Thoracic aorta (tissue), 2 donors: ENCODE results near the gene KCTD20. TPM values are rescaled to one million over a fixed set of nuclear protein-coding genes. Genes with fewer than 3 reads are reported as not detected.
"Not testable (repeated sequence)": the region's sequence is repeated elsewhere in the genome, so short reads cannot be mapped to it uniquely, and the experiment has no call there.

Experiments used
- ATAC-seq: fragments of 150-250 bp; one replicate; pipeline ENCODE4 v1.8.0; 2017; ENCODE audit warnings: low read depth; ENCODE audit not compliant: insufficient number of reproducible peaks, low FRiP score
- DNase-seq: peaks from one replicate; pipeline ENCODE4 v3.0.0-alpha.2; 2020; ENCODE audit warnings: low spot score
- H3K27ac ChIP-seq, 2 donors: fragments of 200-600 bp; sonication (generic); 1 replicate in 1 of 2; 2 replicates in 1 of 2; pipeline ENCODE4 v1.5.1; 2016; ENCODE audit warnings: mild to moderate bottlenecking in 2 of 2, moderate library complexity in 2 of 2
- H3K27me3 ChIP-seq: fragments of 200-600 bp; sonication (generic); replicated peaks from 2 replicates; pipeline ENCODE4 v1.6.0; 2016; ENCODE audit warnings: mild to moderate bottlenecking; ENCODE audit not compliant: insufficient read depth
- H3K36me3 ChIP-seq: fragments of 200-600 bp; sonication (generic); one replicate; pipeline ENCODE4 v1.5.1; 2016
- H3K4me1 ChIP-seq, 2 donors: fragments of 200-600 bp; sonication (generic); 1 replicate in 1 of 2; 2 replicates in 1 of 2; pipeline versions ENCODE4 v1.5.1 to v1.6.0; 2016; ENCODE audit warnings: low read depth in 2 of 2, mild to moderate bottlenecking in 1 of 2; ENCODE audit not compliant: control insufficient read depth in 1 of 2
- H3K4me3 ChIP-seq: fragments of 200-600 bp; sonication (generic); 2 replicates; pipeline ENCODE4 v1.5.1; 2016; ENCODE audit warnings: mild to moderate bottlenecking
- H3K9me3 ChIP-seq: fragments of 200-600 bp; sonication (generic); 2 replicates; pipeline ENCODE4 v1.5.1; 2016
- CTCF ChIP-seq: fragments of 200-600 bp; sonication (generic); IDR thresholded peaks from one replicate; pipeline ENCODE4 v1.5.1; 2019; ENCODE audit warnings: antibody characterized with exemption
- total RNA-seq, 2 donors: library from RNA; depleted of rRNA; stranded (reverse); fragments of >200 nt; gene quantifications; one replicate each; pipeline versions ENCODE4 v1.1.0 to v1.2.3, GENCODE V29; 2016

The KCTD20 gene
- total RNA-seq, 2 donors from 2014 or later, result 63.5 to 72.0 TPM

- peak overlapping the region; percentile 84 for H3K4me3 ChIP-seq
- no peak for TF ChIP-seq CTCF
- peak; percentile 14 for ATAC-seq
These were observed 1.7 kb downstream of the KCTD20 start for GRCh38 chr6:36444470-36444869.

GRCh38 chr6:36445621-36446020, 2.8 kb downstream of the KCTD20 start:
- Histone ChIP-seq H3K4me1 (peaks cover 28 to 42% of the 10 kb centered on the region in 2 donors), H3K27ac (peak overlapping the region; percentile 84 to 87), H3K4me3 (no peak overlapping the region), H3K27me3 (no peaks in the 10 kb centered on the region), H3K36me3 (peaks cover 3% of the 10 kb centered on the region), H3K9me3 (no peaks in the 10 kb centered on the region)
- ATAC-seq, result no peak
- TF ChIP-seq CTCF, result no peak
- DNase-seq, result no peak

More at GRCh38 chr6:36444470-36444869, 1.7 kb downstream of the KCTD20 start:
- H3K27ac ChIP-seq, result peak overlapping the region; percentile 84 to 87
- peaks cover 3% of the 10 kb centered on the region for H3K36me3 ChIP-seq
- H3K27me3 ChIP-seq, result no peaks in the 10 kb centered on the region
- peaks cover 28 to 43% of the 10 kb centered on the region in 2 donors for H3K4me1 ChIP-seq
- DNase-seq, result no peak
- no peaks in the 10 kb centered on the region for H3K9me3 ChIP-seq

- H3K36me3 ChIP-seq, H3K4me3 ChIP-seq, ATAC-seq, H3K27ac ChIP-seq, H3K9me3 ChIP-seq, H3K27me3 ChIP-seq, DNase-seq: not testable (repeated sequence)
- peaks cover 14 to 20% of the 10 kb centered on the region in 2 donors for H3K4me1 ChIP-seq
These were observed 6.4 kb downstream of the KCTD20 start for GRCh38 chr6:36449173-36449572.

GRCh38 chr6:36452897-36453296, 10.1 kb downstream of the KCTD20 start:
- H3K27me3 ChIP-seq, DNase-seq, H3K9me3 ChIP-seq, H3K27ac ChIP-seq, ATAC-seq, H3K4me3 ChIP-seq, H3K36me3 ChIP-seq: not testable (repeated sequence)
- H3K4me1 ChIP-seq, result peaks cover 0 to 10% of the 10 kb centered on the region in 2 donors

GRCh38 chr6:36455486-36456027, 12.8 kb downstream of the KCTD20 start:
- H3K9me3 ChIP-seq, result no peaks in the 10 kb centered on the region
- peaks cover 3 to 15% of the 10 kb centered on the region in 2 donors for H3K4me1 ChIP-seq
- DNase-seq (no peak), ATAC-seq (no peak)
- no peaks in the 10 kb centered on the region for H3K27me3 ChIP-seq
- no peak overlapping the region for H3K27ac ChIP-seq
- no peak overlapping the region for H3K4me3 ChIP-seq
- H3K36me3 ChIP-seq, result peaks cover 3% of the 10 kb centered on the region
- TF ChIP-seq CTCF, result no peak

- Histone ChIP-seq H3K4me3 (no peak overlapping the region), H3K4me1 (peaks cover 3 to 15% of the 10 kb centered on the region in 2 donors), H3K27ac (no peak overlapping the region), H3K27me3 (no peaks in the 10 kb centered on the region), H3K9me3 (no peaks in the 10 kb centered on the region), H3K36me3 (peaks cover 3% of the 10 kb centered on the region)
- TF ChIP-seq CTCF, result no peak
- DNase-seq (no peak), ATAC-seq (no peak)
These were observed 16.7 kb downstream of the KCTD20 start for GRCh38 chr6:36459501-36459900.
